ENCODE measurements around the gene PACRGL.

Gene PACRGL

GRCh38 chr4:20687864-20688263 lies 12.4 kb upstream of the PACRGL start:
- H3K79me2 ChIP-seq (ENCODE audit: insufficient read depth, low read length), result no peaks in the 10 kb centered on the region
- H3K9me3 ChIP-seq (ENCODE audit: low read length), result no peaks in the 10 kb centered on the region
- H3K4me3 ChIP-seq (ENCODE audit: low read depth, low read length, poor library complexity, severe bottlenecking), result no peak overlapping the region
- TF ChIP-seq EZH2 (IDR thresholded peaks at IDR 0.05; ENCODE audit: borderline replicate concordance, low read length) (no peak), CTCF (IDR thresholded peaks at IDR 0.05; ENCODE audit: low read length) (no peak)
- H3K27ac ChIP-seq (ENCODE audit: low read depth, low read length, poor library complexity, severe bottlenecking), result no peak overlapping the region
- no peaks in the 10 kb centered on the region for H4K20me1 ChIP-seq (ENCODE audit: insufficient read depth, low read length)
- no peak overlapping the region for H2AFZ ChIP-seq (ENCODE audit: low read length)
- no peaks in the 10 kb centered on the region for H3K4me1 ChIP-seq (ENCODE audit: insufficient read depth, low read length, severe bottlenecking)
- H3K4me2 ChIP-seq (ENCODE audit: low read length), result no peak overlapping the region
- H3K9ac ChIP-seq (ENCODE audit: low read length), result no peak overlapping the region
- H3F3A ChIP-seq (ENCODE audit: insufficient read depth, low read length), result no peaks in the 10 kb centered on the region
- H3K27me3 ChIP-seq (ENCODE audit: insufficient read depth, low read length), result no peaks in the 10 kb centered on the region
- H3K36me3 ChIP-seq (ENCODE audit: insufficient read depth, low read length), result no peaks in the 10 kb centered on the region
- H3K9me2 ChIP-seq (ENCODE audit: low read depth, low read length), result no peaks in the 10 kb centered on the region

GRCh38 chr4:20696815-20697214 lies 3.4 kb upstream of the PACRGL start:
- Histone ChIP-seq H3K4me1 (ENCODE audit: insufficient read depth, low read length, severe bottlenecking) (peaks cover 16% of the 10 kb centered on the region), H3K4me3 (ENCODE audit: low read depth, low read length, poor library complexity, severe bottlenecking) (no peak overlapping the region), H3K9ac (ENCODE audit: low read length) (no peak overlapping the region), H3K36me3 (ENCODE audit: insufficient read depth, low read length) (no peaks in the 10 kb centered on the region), H3K27me3 (ENCODE audit: insufficient read depth, low read length) (no peaks in the 10 kb centered on the region), H3K9me2 (ENCODE audit: low read depth, low read length) (no peaks in the 10 kb centered on the region), H3K9me3 (ENCODE audit: low read length) (no peaks in the 10 kb centered on the region), H3K27ac (ENCODE audit: low read depth, low read length, poor library complexity, severe bottlenecking) (no peak overlapping the region), H4K20me1 (ENCODE audit: insufficient read depth, low read length) (no peaks in the 10 kb centered on the region), H2AFZ (ENCODE audit: low read length) (no peak overlapping the region), H3K4me2 (ENCODE audit: low read length) (no peak overlapping the region), H3K79me2 (ENCODE audit: insufficient read depth, low read length) (no peaks in the 10 kb centered on the region), H3F3A (ENCODE audit: insufficient read depth, low read length) (no peaks in the 10 kb centered on the region)
- no peak for TF ChIP-seq CTCF (IDR thresholded peaks at IDR 0.05; ENCODE audit: low read length)
- no peak for TF ChIP-seq EZH2 (IDR thresholded peaks at IDR 0.05; ENCODE audit: borderline replicate concordance, low read length)

GRCh38 chr4:20698382-20698781 lies 1.9 kb upstream of the PACRGL start:
- H2AFZ ChIP-seq (ENCODE audit: low read length), result no peak overlapping the region
- H3K27ac ChIP-seq (ENCODE audit: low read depth, low read length, poor library complexity, severe bottlenecking), result no peak overlapping the region
- H3F3A ChIP-seq (ENCODE audit: insufficient read depth, low read length), result no peaks in the 10 kb centered on the region
- no peaks in the 10 kb centered on the region for H3K9me2 ChIP-seq (ENCODE audit: low read depth, low read length)
- no peak overlapping the region for H3K4me2 ChIP-seq (ENCODE audit: low read length)
- H3K27me3 ChIP-seq (ENCODE audit: insufficient read depth, low read length), result no peaks in the 10 kb centered on the region
- H3K4me1 ChIP-seq (ENCODE audit: insufficient read depth, low read length, severe bottlenecking), result peaks cover 16% of the 10 kb centered on the region
- no peak overlapping the region for H3K9ac ChIP-seq (ENCODE audit: low read length)
- H3K79me2 ChIP-seq (ENCODE audit: insufficient read depth, low read length), result no peaks in the 10 kb centered on the region
- H3K4me3 ChIP-seq (ENCODE audit: low read depth, low read length, poor library complexity, severe bottlenecking), result no peak overlapping the region
- H4K20me1 ChIP-seq (ENCODE audit: insufficient read depth, low read length), result no peaks in the 10 kb centered on the region
- no peaks in the 10 kb centered on the region for H3K36me3 ChIP-seq (ENCODE audit: insufficient read depth, low read length)
- H3K9me3 ChIP-seq (ENCODE audit: low read length), result no peaks in the 10 kb centered on the region
- TF ChIP-seq EZH2 (IDR thresholded peaks at IDR 0.05; ENCODE audit: borderline replicate concordance, low read length) (no peak), CTCF (IDR thresholded peaks at IDR 0.05; ENCODE audit: low read length) (no peak)

All from OCI-LY1 (cell line).